Measurements from ENCODE around the gene CHN1.

The CHN1 gene

GRCh38 chr2:174971868-174972781 is 33.1 kb downstream of the CHN1 start:
- no peak for DNase-seq (ENCODE audit: low read depth)

GRCh38 chr2:174970092-174970491 is 35.1 kb downstream of the CHN1 start:
- no peak for DNase-seq (ENCODE audit: low read depth)

- DNase-seq (ENCODE audit: low read depth) = no peak
Observed at GRCh38 chr2:174969091-174969734, 36.0 kb downstream of the CHN1 start.

- no peak for DNase-seq (ENCODE audit: low read depth)
Observed at GRCh38 chr2:174967691-174968260, 37.4 kb downstream of the CHN1 start.

GRCh38 chr2:174967086-174967485 is 38.1 kb downstream of the CHN1 start:
- DNase-seq (ENCODE audit: low read depth) = no peak

- no peak for DNase-seq (ENCODE audit: low read depth)
Observed at GRCh38 chr2:174965992-174966744, 39.0 kb downstream of the CHN1 start.

- no peak for DNase-seq (ENCODE audit: low read depth)
Observed at GRCh38 chr2:174965551-174965950, 39.6 kb downstream of the CHN1 start.

- no peak for DNase-seq (ENCODE audit: low read depth)
Observed at GRCh38 chr2:174964404-174964803, 40.8 kb downstream of the CHN1 start.

- no peak for DNase-seq (ENCODE audit: low read depth)
Observed at GRCh38 chr2:174963437-174964400, 41.5 kb downstream of the CHN1 start.

- no peak for DNase-seq (ENCODE audit: low read depth)
Observed at GRCh38 chr2:174959787-174960186, 45.4 kb downstream of the CHN1 start.

- no peak for DNase-seq (ENCODE audit: low read depth)
Observed at GRCh38 chr2:174957050-174957449, 48.1 kb downstream of the CHN1 start.

- DNase-seq (ENCODE audit: low read depth) = no peak
Observed at GRCh38 chr2:174952607-174953006, 52.6 kb downstream of the CHN1 start.

GRCh38 chr2:174951745-174952144 is 53.4 kb downstream of the CHN1 start:
- no peak for DNase-seq (ENCODE audit: low read depth)

- DNase-seq (ENCODE audit: low read depth) = no peak
Observed at GRCh38 chr2:174949988-174950687, 55.0 kb downstream of the CHN1 start.

- no peak for DNase-seq (ENCODE audit: low read depth)
Observed at GRCh38 chr2:174945601-174946260, 59.5 kb downstream of the CHN1 start.

GRCh38 chr2:174939046-174939445 is 66.1 kb downstream of the CHN1 start:
- no peak for DNase-seq (ENCODE audit: low read depth)

- no peak for DNase-seq (ENCODE audit: low read depth)
Observed at GRCh38 chr2:174931724-174932123, 73.5 kb downstream of the CHN1 start.

- DNase-seq (ENCODE audit: low read depth) = no peak
Observed at GRCh38 chr2:174929786-174930185, 75.4 kb downstream of the CHN1 start.

GRCh38 chr2:174925046-174925784 is 80.0 kb downstream of the CHN1 start:
- DNase-seq (ENCODE audit: low read depth) = no peak
